HG02588 (cell line): ENCODE measurements around the gene ASMT.
"Not testable (repeated sequence)": the region's sequence is repeated elsewhere in the genome, so short reads cannot be mapped to it uniquely, and the experiment has no call there.

Experiments
- ATAC-seq: cut with Tn5 transposase; IDR thresholded peaks from one replicate; pipeline ENCODE4 v1.9.1; 2021; ENCODE audit warnings: mild to moderate bottlenecking, moderate library complexity; ENCODE audit not compliant: unreplicated experiment

Gene ASMT

DNA sequence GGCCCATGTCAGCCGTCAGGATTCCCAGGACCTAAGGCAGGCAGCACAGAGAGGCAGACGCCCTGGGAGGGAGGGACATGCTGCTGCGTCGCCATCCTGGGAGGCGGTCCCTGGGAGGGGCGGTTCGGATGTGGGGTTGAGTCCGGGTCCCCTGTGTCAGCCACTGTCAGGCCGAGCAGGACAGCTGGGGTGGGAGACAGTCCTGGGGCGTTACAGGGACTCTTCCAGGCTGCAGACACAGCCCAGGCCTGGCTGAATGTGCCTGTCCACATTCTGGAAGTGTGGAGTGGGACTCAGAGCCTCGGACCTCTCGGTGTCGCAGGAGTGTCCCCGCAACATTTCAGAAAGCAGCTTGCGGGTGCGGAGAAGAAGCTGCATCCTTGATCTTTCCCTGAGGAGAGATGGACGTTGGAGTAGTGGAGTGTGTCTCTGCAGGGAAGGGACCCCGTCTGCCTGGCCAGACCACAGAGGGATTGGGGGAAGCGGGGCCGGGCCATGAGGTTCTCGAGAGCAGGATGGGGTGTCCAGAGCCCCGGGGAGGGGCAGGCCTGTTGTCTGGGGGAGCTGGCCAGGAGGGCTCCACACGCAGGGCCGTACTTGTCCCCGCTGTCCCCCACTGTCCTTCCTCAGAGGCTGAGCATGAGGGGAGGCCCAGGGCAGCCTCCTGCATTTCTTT lies 17.4 kb upstream of the ASMT start:
- ATAC-seq, result no peak

DNA sequence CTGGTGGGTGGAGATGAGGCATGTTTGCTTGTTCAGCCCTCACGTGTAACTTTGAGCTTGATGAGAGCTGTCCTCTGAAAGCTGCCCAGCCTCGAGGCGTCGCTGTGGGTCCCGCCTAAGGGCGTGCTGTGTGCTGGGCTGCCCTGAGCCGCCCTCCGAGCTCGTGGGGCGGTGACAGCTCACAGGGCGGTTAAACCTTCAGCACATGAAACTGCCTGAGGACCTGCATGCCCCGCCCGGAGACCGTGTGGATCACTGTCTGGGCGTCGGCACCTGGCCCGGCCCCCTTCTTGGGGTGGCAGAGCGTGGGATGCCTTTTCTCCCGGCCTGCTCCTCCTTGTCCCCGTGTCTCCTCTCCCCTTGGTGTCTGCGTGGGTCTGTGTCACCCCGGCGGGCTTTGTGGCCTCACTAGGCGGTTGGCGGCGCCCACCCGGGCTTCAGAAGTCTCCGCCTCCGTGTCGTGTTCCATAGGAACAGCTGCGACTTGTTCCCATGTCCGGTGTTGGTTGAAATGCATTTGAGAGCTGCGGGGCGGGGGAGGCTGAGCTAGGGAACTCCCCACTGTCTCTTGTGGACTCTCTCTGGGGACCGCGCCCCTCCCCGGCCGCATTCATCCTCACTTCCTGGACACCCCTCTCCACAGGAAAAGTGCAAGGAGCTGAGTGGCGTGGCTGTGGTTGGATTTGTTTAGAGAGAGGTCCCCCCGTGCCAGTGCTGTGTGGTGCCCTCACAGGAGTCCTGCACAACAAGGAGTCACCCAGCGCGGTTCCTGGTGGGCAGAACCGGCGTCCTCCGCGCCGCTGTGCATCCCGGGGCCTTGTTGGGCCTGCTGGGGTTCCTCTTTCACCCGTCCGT lies 16.6 kb upstream of the ASMT start:
- ATAC-seq, result peak; percentile 55

DNA sequence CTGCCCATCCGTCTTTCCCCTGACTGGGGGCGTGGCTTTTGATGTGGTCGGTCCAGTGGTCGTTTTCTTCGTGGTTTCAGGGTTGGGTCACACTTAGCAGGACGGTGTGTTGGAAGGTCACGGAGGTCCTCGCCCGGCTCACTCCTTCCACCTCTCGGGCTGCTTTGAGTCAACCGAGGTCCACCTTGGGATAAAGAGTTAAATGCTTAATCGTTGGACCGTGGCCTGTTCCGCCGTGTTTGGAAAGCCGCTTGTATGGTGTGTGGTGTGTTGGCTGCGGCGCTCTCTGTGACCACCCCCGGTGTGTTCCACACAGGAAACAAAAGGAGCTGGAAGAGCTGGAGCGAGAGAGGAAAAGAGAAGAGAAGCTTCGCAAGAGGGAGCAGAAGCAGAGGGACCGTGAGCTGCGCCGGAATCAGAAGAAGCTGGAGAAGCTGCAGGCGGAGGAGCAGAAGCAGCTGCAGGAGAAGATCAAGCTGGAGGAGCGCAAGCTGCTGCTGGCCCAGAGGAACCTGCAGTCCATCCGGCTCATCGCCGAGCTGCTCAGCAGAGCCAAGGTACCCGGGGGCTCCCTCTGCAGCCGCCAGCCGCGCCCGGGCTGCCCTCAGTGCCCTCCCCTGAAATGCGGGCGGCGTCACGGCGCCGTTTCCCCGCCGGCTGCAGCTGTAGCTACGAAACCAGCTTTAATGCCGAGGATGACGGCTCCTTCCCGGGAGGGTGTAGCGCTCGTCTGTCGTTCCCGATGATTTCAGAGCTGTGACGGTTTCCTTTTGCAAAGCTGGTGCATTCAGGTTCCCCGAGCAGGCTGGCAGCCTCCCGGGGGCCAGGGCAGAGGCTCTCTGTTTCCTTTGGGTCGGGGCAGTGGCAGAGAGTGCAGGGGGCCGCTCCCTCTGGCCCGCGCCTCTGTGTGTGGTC lies 15.7 kb upstream of the ASMT start:
- no peak for ATAC-seq

GRCh38 chrX:1599791-1600405 lies 15.0 kb upstream of the ASMT start:
- ATAC-seq, result no peak

DNA sequence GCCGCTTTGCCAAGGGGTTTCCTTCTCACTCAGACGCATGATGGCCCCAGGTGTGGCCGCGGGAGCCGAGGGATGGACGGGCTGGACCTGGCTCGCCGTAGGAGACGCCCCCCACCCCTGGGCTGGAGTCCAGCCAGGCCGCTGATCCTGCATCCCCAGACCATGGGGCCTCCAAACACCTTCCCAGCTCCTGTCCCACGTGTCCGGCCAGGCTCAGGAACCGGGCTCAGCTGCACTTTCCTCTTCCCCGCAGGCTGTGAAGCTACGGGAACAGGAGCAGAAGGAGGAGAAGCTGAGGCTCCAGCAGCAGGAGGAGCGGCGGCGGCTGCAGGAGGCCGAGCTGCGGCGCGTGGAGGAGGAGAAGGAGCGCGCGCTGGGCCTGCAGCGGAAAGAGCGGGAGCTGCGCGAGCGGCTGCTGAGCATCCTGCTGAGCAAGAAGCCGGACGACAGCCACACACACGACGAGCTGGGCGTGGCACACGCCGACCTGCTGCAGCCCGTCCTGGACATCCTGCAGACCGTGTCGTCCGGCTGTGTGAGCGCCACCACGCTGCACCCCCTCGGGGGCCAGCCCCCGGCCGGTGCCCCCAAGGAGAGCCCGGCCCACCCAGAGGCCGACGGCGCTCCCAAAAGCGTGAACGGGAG lies 14.3 kb upstream of the ASMT start:
- ATAC-seq, result no peak

DNA sequence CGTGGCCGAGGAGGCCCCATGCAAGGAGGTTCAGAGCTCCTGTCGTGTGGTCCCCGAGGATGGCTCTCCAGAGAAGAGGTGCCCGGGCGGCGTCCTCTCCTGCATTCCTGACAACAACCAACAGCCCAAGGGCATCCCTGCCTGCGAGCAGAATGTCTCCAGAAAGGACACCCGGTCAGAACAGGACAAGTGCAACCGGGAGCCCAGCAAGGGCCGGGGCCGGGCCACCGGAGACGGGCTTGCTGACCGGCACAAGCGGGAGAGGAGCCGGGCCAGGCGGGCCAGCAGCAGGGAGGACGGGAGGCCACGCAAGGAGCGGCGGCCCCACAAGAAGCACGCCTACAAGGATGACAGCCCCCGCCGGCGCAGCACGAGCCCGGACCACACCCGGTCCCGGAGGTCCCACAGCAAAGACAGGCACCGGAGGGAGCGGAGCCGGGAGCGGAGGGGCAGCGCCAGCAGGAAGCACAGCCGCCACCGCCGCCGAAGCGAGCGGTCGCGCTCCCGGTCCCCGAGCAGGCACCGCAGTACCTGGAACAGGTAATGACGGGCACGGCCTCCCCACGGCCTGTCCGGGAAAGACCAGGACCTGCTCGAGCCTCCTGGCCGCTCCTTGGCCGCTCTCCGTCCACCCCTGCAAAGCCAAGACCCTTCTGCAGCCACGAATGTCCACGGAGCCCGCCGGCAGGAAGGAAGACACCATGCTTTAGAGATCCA lies 13.7 kb upstream of the ASMT start:
- no peak for ATAC-seq

GRCh38 chrX:1601768-1602085 lies 13.1 kb upstream of the ASMT start:
- no peak for ATAC-seq

DNA sequence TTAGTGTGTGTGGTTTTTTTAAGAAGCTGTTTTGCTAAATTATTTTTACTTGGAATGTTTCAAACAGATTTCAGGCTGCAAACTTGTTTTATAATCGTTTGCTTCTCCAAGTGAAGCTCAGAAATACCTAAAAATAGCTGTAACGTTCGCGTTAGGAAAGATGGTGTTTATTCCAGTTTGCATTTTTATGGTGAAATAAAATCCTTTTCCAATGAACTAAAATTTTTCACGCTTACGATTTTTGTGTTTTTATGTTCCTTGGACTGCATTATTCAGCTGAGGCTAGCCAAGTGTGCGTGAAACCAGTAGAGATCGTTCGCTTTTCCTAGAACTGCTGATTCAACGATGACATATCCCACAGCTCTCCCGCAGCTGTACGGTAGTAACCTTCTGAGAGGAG lies 12.6 kb upstream of the ASMT start:
- no peak for ATAC-seq

DNA sequence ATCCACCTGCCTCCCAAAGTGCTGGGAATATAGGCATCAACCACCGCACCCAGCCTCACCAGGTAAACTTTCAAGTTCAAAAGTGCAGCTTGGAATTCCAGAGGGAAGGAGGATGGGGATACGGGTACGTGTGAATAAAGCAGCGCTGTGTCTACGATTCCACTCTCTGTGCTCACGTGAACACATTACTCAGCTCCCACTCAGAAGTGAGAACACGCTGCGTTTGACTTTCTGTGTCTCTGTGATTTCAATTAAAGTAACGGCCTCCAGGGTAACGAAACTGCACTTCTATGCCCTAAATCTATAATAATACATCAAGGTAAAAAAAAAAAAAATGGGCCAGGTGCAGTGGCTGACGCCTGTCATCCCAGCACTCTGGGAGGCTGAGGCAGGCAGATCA lies 8.4 kb upstream of the ASMT start:
- no peak for ATAC-seq

DNA sequence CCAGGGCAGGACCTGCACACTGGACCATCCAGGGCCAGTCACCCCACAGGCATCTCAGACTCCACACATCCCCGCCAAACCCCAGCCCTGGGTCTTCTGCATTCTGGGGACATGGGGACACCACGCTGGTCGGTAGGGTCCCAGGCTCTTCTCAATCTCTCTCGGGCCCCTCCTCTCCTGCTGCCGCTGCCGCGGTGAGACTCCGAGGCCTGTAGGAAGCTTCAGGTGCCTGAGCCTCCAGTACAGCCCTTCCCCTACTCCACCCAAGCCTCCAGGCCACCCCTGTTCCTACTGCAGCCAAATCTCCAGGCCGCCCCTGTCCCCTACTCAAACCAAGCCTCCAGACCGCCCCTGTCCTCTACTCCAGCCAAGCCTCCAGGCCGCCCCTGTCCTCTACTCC lies 5.5 kb upstream of the ASMT start:
- ATAC-seq, result no peak

DNA sequence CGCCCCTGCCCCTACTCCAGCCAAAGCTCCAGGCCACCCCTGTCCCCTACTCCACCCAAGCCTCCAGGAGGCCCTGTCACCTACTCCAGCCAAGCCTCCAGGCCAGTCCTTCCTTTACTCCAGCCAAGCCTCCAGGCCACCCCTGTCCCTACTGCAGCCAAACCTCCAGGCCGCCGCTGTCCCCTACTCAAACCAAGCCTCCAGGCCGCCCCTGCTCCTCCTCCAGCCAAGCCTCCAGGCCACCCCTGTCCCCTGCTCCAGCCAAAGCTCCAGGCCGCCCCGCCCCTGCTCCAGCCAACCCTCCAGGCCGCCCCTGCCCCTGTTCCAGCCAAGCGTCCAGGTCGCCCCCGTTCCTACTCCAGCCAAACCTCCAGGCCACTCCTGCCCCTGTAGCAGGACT lies 5.1 kb upstream of the ASMT start:
- no peak for ATAC-seq

GRCh38 chrX:1610166-1610565 lies 4.7 kb upstream of the ASMT start:
- peak; percentile 53 for ATAC-seq

- ATAC-seq, result no peak
Observed at GRCh38 chrX:1610736-1611135, 4.1 kb upstream of the ASMT start.

DNA sequence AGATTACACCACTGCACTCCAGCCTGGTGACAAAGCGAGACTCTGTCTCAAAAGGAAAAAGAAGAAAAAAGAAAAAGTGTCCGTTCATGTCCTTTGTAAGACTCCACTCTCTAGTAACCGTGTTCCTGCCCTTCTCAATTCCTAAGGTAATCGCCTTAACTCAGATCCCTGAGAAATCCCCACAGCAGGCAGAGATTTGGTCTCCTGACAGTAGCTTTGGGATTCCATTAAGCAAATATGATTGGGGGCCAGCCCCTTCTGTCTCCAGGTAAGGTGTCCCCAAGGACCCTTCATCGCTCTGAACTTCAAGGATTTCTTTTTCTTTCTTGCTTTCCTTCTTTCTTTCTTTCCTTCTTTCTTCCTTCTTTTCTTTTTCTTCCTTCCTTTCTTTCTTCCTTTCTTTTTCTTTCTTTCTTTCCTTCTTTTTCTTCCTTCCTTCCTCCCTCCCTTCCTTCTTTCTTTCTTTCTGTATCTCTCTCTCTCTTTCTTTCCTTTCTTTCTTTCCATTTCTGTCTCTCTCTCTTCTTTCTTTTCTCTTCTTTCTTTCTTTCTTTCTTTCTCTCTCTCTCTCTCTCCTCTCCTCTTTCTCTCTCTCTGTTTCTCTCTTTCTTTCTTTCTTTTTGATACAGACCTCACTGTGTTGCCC lies 2.1 kb upstream of the ASMT start:
- ATAC-seq, result no peak

DNA sequence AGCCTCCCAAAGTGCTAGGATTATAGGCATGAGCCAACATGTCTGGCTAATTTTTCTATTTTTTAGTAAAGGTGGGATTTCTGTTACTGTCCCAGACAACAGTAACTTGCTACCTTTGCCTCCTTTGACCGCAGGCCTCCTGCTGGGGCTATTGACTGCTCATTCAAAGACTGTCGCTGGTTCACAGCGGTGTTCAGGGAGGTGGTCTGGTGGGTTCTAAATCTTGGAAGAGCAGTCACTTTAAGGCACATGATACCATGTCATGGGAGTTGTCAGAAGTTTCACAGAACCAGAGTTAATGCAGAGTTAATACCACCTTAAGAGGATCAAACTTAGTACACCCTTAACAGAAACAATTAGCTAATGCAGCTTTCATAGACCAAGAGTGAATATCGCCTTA lies 3.8 kb downstream of the ASMT start:
- ATAC-seq, result no peak

GRCh38 chrX:1623691-1624090 lies 8.8 kb downstream of the ASMT start:
- ATAC-seq, result no peak

DNA sequence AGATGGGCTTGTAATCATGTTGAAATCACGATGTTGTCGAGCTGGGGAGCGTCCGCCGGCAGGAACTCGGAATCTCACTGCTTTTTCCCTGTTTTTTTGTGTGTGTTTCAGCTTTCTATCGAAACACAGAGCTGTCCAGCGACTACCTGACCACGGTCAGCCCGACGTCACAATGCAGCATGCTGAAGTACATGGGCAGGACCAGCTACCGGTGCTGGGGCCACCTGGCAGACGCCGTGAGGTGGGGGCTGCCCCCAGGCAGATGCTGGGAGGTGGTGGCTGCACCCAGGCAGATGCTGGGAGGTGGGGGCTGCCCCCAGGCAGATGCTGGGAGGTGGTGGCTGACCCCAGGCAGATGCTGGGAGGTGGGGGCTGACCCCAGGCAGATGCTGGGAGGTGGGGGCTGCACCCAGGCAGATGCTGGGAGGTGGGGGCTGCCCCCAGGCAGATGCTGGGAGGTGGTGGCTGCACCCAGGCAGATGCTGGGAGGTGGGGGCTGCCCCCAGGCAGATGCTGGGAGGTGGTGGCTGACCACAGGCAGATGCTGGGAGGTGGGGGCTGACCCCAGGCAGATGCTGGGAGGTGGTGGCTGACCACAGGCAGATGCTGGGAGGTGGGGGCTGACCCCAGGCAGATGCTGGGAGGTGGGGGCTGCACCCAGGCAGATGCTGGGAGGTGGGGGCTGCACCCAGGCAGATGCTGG lies 9.4 kb downstream of the ASMT start:
- not testable (repeated sequence) for ATAC-seq

GRCh38 chrX:1624861-1625215 lies 10.0 kb downstream of the ASMT start:
- ATAC-seq, result not testable (repeated sequence)

GRCh38 chrX:1629244-1629643 lies 14.4 kb downstream of the ASMT start:
- ATAC-seq, result no peak
